IMR-90 (cell line): Measurements from ENCODE around the gene OR2A42. TPM values are rescaled to one million over a fixed set of nuclear protein-coding genes. Genes with fewer than 3 reads are reported as not detected.
A peak's percentile ranks its signal among the peaks of the same experiment; 100 is the strongest.
"Not testable (repeated sequence)": the region's sequence is repeated elsewhere in the genome, so short reads cannot be mapped to it uniquely, and the experiment has no call there.

Experiments
- ATAC-seq: fragments of 200-7000 bp; cut with Tn5 transposase; 2 replicates; pipeline ENCODE4 v1.9.1; 2020; ENCODE audit warnings: low read depth, mild to moderate bottlenecking, moderate library complexity
- BruUV-seq: library from RNA; stranded (reverse); fragments of 400-500 nt; replicated peaks from 2 replicates; lab custom pipeline; 2021; lab: Mats Ljungman, UMichigan
- CTCF ChIA-PET: fragments of 300-600 bp; formaldehyde crosslinking; extraction: SDS; loops from one replicate; lab custom pipeline; 2021; ENCODE audit warnings: antibody characterized with exemption; lab: Yijun Ruan, JAX
- POLR2A ChIA-PET: fragments of 300-600 bp; sonication (Branson Sonifier 250); formaldehyde crosslinking; loops from one replicate; lab custom pipeline; 2022; ENCODE audit warnings: antibody characterized with exemption; ENCODE audit not compliant: unreplicated experiment; lab: Charles Lee
- DNase-seq: peaks from one replicate; pipeline ENCODE4 v3.0.0; 2013
- H2AFZ ChIP-seq: replicated peaks from 2 replicates; pipeline ENCODE3; 2013; ENCODE audit warnings: low read length, mild to moderate bottlenecking; ENCODE audit not compliant: poor library complexity
- H2AK5ac ChIP-seq: 2 replicates; pipeline ENCODE4 v1.6.1; 2013; ENCODE audit warnings: low read depth, low read length, inconsistent platforms
- H2AK9ac ChIP-seq: replicated peaks from 2 replicates; pipeline ENCODE3; 2013; ENCODE audit warnings: mild to moderate bottlenecking, low read depth, low read length, moderate library complexity; ENCODE audit not compliant: poor library complexity
- H2BK120ac ChIP-seq: 2 replicates; pipeline ENCODE4 v1.6.1; 2013; ENCODE audit warnings: low read depth, low read length, inconsistent platforms
- H2BK15ac ChIP-seq: 3 replicates; pipeline ENCODE4 v1.6.1; 2013; ENCODE audit warnings: low read depth, low read length, inconsistent platforms
- H2BK20ac ChIP-seq: 2 replicates; pipeline ENCODE4 v1.6.1; 2013; ENCODE audit warnings: low read depth, mild to moderate bottlenecking, inconsistent platforms, low read length, moderate library complexity
- H2BK5ac ChIP-seq: 2 replicates; pipeline ENCODE4 v1.6.1; 2013; ENCODE audit warnings: mild to moderate bottlenecking, low read depth, low read length, inconsistent platforms; ENCODE audit not compliant: poor library complexity, severe bottlenecking
- H3K14ac ChIP-seq: replicated peaks from 2 replicates; pipeline ENCODE4 v1.6.1; 2013; ENCODE audit warnings: low read depth, low read length, inconsistent platforms
- H3K18ac ChIP-seq: 2 replicates; pipeline ENCODE4 v1.6.1; 2013; ENCODE audit warnings: low read depth, low read length, control low read depth
- H3K23ac ChIP-seq: 2 replicates; pipeline ENCODE4 v1.6.1; 2013; ENCODE audit warnings: low read depth, low read length, inconsistent platforms
- H3K27ac ChIP-seq: 2 replicates; pipeline ENCODE4 v1.5.1; 2013; ENCODE audit warnings: mild to moderate bottlenecking, control low read depth, low read length; ENCODE audit not compliant: insufficient read depth
- H3K27me3 ChIP-seq: 2 replicates; pipeline ENCODE4 v1.6.1; 2013; ENCODE audit warnings: low read length; ENCODE audit not compliant: control insufficient read depth, insufficient read depth
- H3K36me3 ChIP-seq: 2 replicates; pipeline ENCODE4 v1.6.1; 2013; ENCODE audit warnings: low read length, mixed read lengths; ENCODE audit not compliant: control insufficient read depth, insufficient read depth
- H3K4ac ChIP-seq: 2 replicates; pipeline ENCODE4 v1.6.1; 2013; ENCODE audit warnings: low read depth, low read length, inconsistent platforms
- H3K4me1 ChIP-seq: 2 replicates; pipeline ENCODE4 v1.6.1; 2013; ENCODE audit warnings: low read length, mixed read lengths; ENCODE audit not compliant: control insufficient read depth, insufficient read depth
- H3K4me2 ChIP-seq: 2 replicates; pipeline ENCODE4 v1.6.1; 2013; ENCODE audit warnings: low read depth, mild to moderate bottlenecking, control low read depth, low read length, moderate library complexity
- H3K4me3 ChIP-seq: 2 replicates; pipeline ENCODE4 v1.5.1; 2013; ENCODE audit warnings: low read depth, mild to moderate bottlenecking, control low read depth, low read length, moderate library complexity; ENCODE audit not compliant: insufficient read depth
- H3K56ac ChIP-seq: 2 replicates; pipeline ENCODE4 v1.6.1; 2013; ENCODE audit warnings: low read length, inconsistent platforms; ENCODE audit not compliant: insufficient read depth; ENCODE audit errors: extremely low read depth
- H3K79me1 ChIP-seq, 2 experiments: 2 replicates each; pipeline ENCODE4 v1.6.1; 2013; ENCODE audit warnings: low read length in 2 of 2, inconsistent platforms in 1 of 2, low read depth in 1 of 2
- H3K9ac ChIP-seq: 2 replicates; pipeline ENCODE4 v1.6.1; 2013; ENCODE audit warnings: low read depth, low read length, control low read depth
- H3K9me1 ChIP-seq: 2 replicates; pipeline ENCODE4 v1.6.1; 2013; ENCODE audit warnings: low read length, inconsistent platforms; ENCODE audit not compliant: insufficient read depth
- H3K9me3 ChIP-seq: 2 replicates; pipeline ENCODE4 v1.6.1; 2013; ENCODE audit warnings: low read length; ENCODE audit not compliant: control insufficient read depth, insufficient read depth
- H4K20me1 ChIP-seq: 2 replicates; pipeline ENCODE4 v1.6.1; 2013; ENCODE audit warnings: low read length, inconsistent platforms; ENCODE audit not compliant: insufficient read depth
- H4K5ac ChIP-seq: 2 replicates; pipeline ENCODE4 v1.6.1; 2013; ENCODE audit warnings: mild to moderate bottlenecking, low read depth, low read length, control low read depth
- H4K8ac ChIP-seq, 2 experiments: 2 replicates each; pipeline ENCODE4 v1.6.1; 2013; ENCODE audit warnings: low read depth in 2 of 2, low read length in 2 of 2, control low read depth in 1 of 2, inconsistent platforms in 1 of 2
- H4K91ac ChIP-seq: 2 replicates; pipeline ENCODE4 v1.6.1; 2013; ENCODE audit warnings: low read depth, low read length, inconsistent platforms; ENCODE audit not compliant: insufficient read depth
- WGBS, 2 experiments: methylation state at CpG; one replicate each; pipeline versions ENCODE4 v1.1.5 to v1.1.7; 2013; ENCODE audit warnings: missing lambda C conversion rate in 2 of 2; ENCODE audit not compliant: insufficient read length in 1 of 2; ENCODE audit errors: extremely low coverage in 2 of 2; 5-methylcytosine and 5-hydroxymethylcytosine counted together
- dilution Hi-C: fragments of 300-500 bp; cut with HindIII; formaldehyde crosslinking; loops from one replicate; pipeline ENCODE4 v1.14.3; 2018; ENCODE audit warnings: low sequenced_read_pairs; ENCODE audit not compliant: unreplicated experiment
- in situ Hi-C: fragments of 300-500 bp; cut with MboI; formaldehyde crosslinking; loops from 3 replicates; pipeline ENCODE4 v1.14.3; 2019; ENCODE audit warnings: low sequenced_read_pairs, inconsistent platforms, mixed read lengths
- intact Hi-C: fragments of 100-400 bp; cut with micrococcal nuclease; formaldehyde crosslinking; loops from 2 replicates; pipeline ENCODE4 v1.10.0; 2022
- polyA plus RNA-seq, 3 experiments: library from polyadenylated mRNA; depleted of rRNA; stranded (reverse); fragments of >200 nt; gene quantifications; 2 replicates each; pipeline ENCODE4 v1.2.3, GENCODE V29; 2012; ENCODE audit warnings: low replicate concordance in 1 of 3
- total RNA-seq: library from RNA; depleted of rRNA; stranded (reverse); fragments of >200 nt; gene quantifications from 2 replicates; pipeline ENCODE4 v1.2.3, GENCODE V29; 2012

Gene OR2A42
- total and polyA plus RNA-seq, 2 of the 4 experiments (the other 2 are of a cell fraction), result not detected

DNA sequence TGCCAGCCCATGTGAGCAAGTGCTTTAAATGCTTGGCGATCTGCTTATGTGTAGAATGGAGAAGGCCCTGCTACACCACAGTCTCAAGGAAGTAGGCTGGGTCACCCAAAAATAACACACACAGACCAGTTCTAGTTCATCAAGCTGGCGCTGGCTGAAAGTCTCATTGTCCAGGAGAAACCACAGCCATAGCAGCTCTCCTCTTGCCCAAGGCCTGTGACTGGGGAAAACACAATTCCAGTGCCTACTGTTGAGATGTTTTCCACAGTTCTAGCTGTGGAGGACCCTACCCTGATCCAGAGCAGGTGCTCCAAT, 60.3 kb downstream of the OR2A42 start:
- H4K8ac ChIP-seq, H3K18ac ChIP-seq, POLR2A ChIA-PET, H3K9me1 ChIP-seq, H3K27ac ChIP-seq, BruUV-seq, H2BK5ac ChIP-seq, H3K4me3 ChIP-seq, H2BK20ac ChIP-seq, H4K91ac ChIP-seq, H3K9ac ChIP-seq, ATAC-seq, H3K4ac ChIP-seq, H2AFZ ChIP-seq, DNase-seq, H3K23ac ChIP-seq, H2AK9ac ChIP-seq, H2BK15ac ChIP-seq, H3K27me3 ChIP-seq, H4K5ac ChIP-seq, H3K14ac ChIP-seq, H2AK5ac ChIP-seq, intact Hi-C loops, H2BK120ac ChIP-seq, CTCF ChIA-PET, H3K9me3 ChIP-seq, H3K56ac ChIP-seq, H3K4me2 ChIP-seq, dilution Hi-C loops, H3K79me1 ChIP-seq, H3K36me3 ChIP-seq, H3K4me1 ChIP-seq, H4K20me1 ChIP-seq: not testable (repeated sequence)
- in situ Hi-C loops, result loop anchor here (25.0 kb wide), 1 partner anchor 208 kb away; no protein-coding TSS in a partner anchor
- WGBS, 2 experiments, result no CpG with 5 or more reads among the region's 2 CpGs

DNA sequence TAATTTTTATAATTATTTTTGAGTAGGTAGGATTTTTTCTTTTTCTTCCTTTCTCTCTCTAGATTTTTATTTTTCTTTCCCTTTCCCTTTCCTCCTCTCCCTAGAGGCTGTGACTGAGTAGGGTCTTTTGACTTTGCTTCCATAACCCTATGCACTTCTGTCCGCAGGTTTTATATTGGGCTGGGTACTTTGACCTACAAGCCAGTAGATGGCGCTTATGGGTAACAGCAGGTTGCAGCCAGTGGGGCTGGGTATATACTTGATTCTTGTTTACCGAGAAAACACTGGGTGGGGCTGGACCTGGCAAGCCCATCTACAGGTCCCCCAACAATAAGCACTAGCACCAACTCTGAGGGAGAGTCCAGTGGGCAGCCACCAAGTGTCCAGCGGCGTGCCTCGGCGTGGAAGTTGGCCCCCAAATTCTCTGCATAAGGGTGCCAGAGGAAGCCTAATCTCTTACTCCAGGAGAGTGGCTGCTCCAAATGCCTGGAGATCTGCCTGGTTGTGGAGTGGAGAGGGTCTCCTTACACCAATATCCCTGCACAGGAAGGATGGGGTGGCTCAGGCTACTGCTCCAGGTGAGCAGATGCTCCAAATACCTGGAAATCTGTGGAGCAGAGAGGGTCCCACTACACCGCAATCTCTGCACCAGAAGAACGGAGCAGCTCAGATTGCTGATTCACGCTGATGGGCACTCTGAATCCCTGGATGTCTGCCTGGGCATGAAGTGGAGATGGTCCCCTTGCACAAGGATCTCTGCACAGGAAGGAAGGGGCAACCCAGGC, 60.8 kb downstream of the OR2A42 start:
- H2BK5ac ChIP-seq, H3K36me3 ChIP-seq, POLR2A ChIA-PET, H3K79me1 ChIP-seq, DNase-seq, H2BK15ac ChIP-seq, H3K27me3 ChIP-seq, H2AK5ac ChIP-seq, H3K14ac ChIP-seq, intact Hi-C loops, H3K27ac ChIP-seq, H3K4me1 ChIP-seq, H3K4ac ChIP-seq, H2AFZ ChIP-seq, H2AK9ac ChIP-seq, H3K23ac ChIP-seq, H4K5ac ChIP-seq, H3K9me3 ChIP-seq, H3K9ac ChIP-seq, H4K91ac ChIP-seq, H3K4me2 ChIP-seq, H3K18ac ChIP-seq, H4K8ac ChIP-seq, BruUV-seq, dilution Hi-C loops, H3K9me1 ChIP-seq, H4K20me1 ChIP-seq, H3K4me3 ChIP-seq, CTCF ChIA-PET, H2BK120ac ChIP-seq, H3K56ac ChIP-seq, H2BK20ac ChIP-seq: not testable (repeated sequence)
- in situ Hi-C loops, result loop anchor here (25.0 kb wide), 1 partner anchor 209 kb away; no protein-coding TSS in a partner anchor
- WGBS, 2 experiments, result no CpG with 5 or more reads among the region's 10 CpGs
- peak; percentile 56; the same call in 1 of the 2 replicates for ATAC-seq
